OCI-LY3 (cell line): ENCODE data around the gene RERE.

Experiments used
- H2AFZ ChIP-seq: fragments of 200-600, 300-600 bp; shearing (Covaris generic); 2 replicates; pipeline ENCODE4 v1.6.0; 2014; ENCODE audit warnings: antibody characterized with exemption, low read depth, low read length
- H3K27ac ChIP-seq: fragments of 200-600, 300-600 bp; sonication (generic); 2 replicates; pipeline ENCODE4 v1.5.1; 2014; ENCODE audit warnings: mild to moderate bottlenecking, low read length, moderate library complexity, mixed read lengths
- H3K27me3 ChIP-seq: fragments of 200-600, 300-600 bp; sonication (generic); 2 replicates; pipeline ENCODE4 v1.6.1; 2014; ENCODE audit warnings: low read depth, low read length, mixed read lengths
- H3K36me3 ChIP-seq: fragments of 200-600, 300-600 bp; sonication (generic); replicated peaks from 2 replicates; pipeline ENCODE3; 2014; ENCODE audit warnings: low read depth, low read length, mixed read lengths
- H3K4me1 ChIP-seq: fragments of 300-600, 200-600 bp; sonication (generic); 2 replicates; pipeline ENCODE4 v1.6.1; 2014; ENCODE audit warnings: low read length, mixed read lengths
- H3K4me2 ChIP-seq: fragments of 200-600, 300-600 bp; sonication (generic); 2 replicates; pipeline ENCODE4 v1.6.1; 2014; ENCODE audit warnings: low read length, mixed read lengths
- H3K4me3 ChIP-seq: fragments of 300-600, 200-600 bp; sonication (generic); 2 replicates; pipeline ENCODE4 v1.5.1; 2014; ENCODE audit warnings: antibody characterized with exemption, mild to moderate bottlenecking, low read length, moderate library complexity
- H3K79me2 ChIP-seq: fragments of 300-600, 200-600 bp; shearing (Covaris generic); 2 replicates; pipeline ENCODE4 v1.6.1; 2014; ENCODE audit warnings: mild to moderate bottlenecking, low read length, mixed read lengths
- H3K9ac ChIP-seq: fragments of 300-600, 200-600 bp; shearing (Covaris generic); 2 replicates; pipeline ENCODE4 v1.6.0; 2014; ENCODE audit warnings: mild to moderate bottlenecking, low read length, moderate library complexity
- H3K9me3 ChIP-seq: fragments of 200-600, 300-600 bp; shearing (Covaris generic); 2 replicates; pipeline ENCODE4 v1.6.1; 2014; ENCODE audit warnings: low read length, mixed read lengths; ENCODE audit not compliant: insufficient read depth
- H4K20me1 ChIP-seq: fragments of 200-600, 300-600 bp; sonication (generic); 2 replicates; pipeline ENCODE4 v1.6.1; 2016; ENCODE audit warnings: low read length, mixed read lengths; ENCODE audit not compliant: insufficient read depth
- EZH2phosphoT487 ChIP-seq: fragments of 200-600 bp; shearing (Covaris generic); IDR thresholded peaks from 2 replicates; pipeline ENCODE4 v1.6.1; 2018; ENCODE audit warnings: antibody characterized with exemption, mixed run types, low read depth
- TF ChIP-seq, protein P1 (sequence below): fragments of 200-600, 300-600 bp; sonication (generic); IDR thresholded peaks from 2 replicates; pipeline ENCODE4 v1.5.1; 2014; ENCODE audit warnings: antibody characterized with exemption, low read length, low read depth

Gene RERE

DNA sequence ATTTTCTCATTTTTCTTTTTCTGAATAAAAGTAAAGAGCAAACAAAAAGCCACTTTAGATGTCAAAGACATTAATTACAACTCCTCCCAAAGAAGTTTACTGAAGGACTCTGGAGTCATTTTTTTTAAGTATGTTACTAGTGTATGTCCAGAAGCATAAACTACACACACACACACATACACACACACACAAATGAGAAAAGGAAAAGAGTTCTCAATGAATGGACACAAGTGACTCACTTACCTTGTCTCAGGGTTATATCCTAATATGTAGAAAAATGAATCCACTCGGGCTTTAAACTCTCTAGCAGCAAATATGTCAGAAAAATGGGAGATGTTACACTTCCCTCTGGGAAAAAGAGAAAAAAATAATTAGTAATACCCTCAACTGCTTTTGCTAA lies 276.5 kb downstream of the RERE start:
- Histone ChIP-seq H3K36me3 (peaks cover 5% of the 10 kb centered on the region), H4K20me1 (no peaks in the 10 kb centered on the region), H3K27ac (no peak overlapping the region), H3K9me3 (no peaks in the 10 kb centered on the region), H3K27me3 (no peaks in the 10 kb centered on the region), H3K4me3 (no peak overlapping the region), H3K9ac (no peak overlapping the region), H2AFZ (no peak overlapping the region), H3K79me2 (no peaks in the 10 kb centered on the region), H3K4me2 (no peak overlapping the region), H3K4me1 (peaks cover 19% of the 10 kb centered on the region)
- no peak for TF ChIP-seq EZH2phosphoT487
- TF ChIP-seq, protein P1, sequence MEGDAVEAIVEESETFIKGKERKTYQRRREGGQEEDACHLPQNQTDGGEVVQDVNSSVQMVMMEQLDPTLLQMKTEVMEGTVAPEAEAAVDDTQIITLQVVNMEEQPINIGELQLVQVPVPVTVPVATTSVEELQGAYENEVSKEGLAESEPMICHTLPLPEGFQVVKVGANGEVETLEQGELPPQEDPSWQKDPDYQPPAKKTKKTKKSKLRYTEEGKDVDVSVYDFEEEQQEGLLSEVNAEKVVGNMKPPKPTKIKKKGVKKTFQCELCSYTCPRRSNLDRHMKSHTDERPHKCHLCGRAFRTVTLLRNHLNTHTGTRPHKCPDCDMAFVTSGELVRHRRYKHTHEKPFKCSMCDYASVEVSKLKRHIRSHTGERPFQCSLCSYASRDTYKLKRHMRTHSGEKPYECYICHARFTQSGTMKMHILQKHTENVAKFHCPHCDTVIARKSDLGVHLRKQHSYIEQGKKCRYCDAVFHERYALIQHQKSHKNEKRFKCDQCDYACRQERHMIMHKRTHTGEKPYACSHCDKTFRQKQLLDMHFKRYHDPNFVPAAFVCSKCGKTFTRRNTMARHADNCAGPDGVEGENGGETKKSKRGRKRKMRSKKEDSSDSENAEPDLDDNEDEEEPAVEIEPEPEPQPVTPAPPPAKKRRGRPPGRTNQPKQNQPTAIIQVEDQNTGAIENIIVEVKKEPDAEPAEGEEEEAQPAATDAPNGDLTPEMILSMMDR, result no peak

DNA sequence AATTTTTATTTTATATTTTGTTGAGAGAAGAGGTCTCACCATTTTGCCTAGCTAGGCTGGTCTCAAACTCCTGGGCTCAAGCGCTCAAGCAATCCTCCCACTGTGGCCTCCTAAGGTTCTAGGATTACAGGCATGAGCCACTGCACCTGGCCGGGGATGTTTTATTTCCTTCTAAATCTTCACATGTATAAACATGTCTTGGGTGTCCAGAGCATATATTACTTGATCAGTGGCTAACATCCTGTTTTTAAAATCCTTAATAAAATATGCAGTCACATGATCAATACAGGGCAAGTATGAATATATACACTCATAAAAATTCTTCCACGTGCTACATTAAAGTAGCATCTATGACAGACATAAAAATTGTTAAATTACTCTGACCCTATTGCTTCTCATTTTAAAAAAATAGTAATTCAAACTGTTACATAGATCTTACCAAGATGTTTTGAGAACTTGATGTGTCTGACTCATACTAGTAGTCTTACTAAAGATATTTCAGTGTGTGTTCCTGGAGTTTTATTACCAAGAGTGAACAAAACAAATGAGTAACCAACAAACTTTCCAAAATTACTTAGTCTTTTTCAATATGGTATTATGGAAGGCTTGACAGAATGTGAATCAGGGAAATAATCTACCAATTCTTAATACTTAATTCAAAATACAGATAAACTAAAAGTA lies 277.0 kb downstream of the RERE start:
- Histone ChIP-seq H3K9me3 (no peaks in the 10 kb centered on the region), H3K4me3 (no peak overlapping the region), H4K20me1 (no peaks in the 10 kb centered on the region), H3K4me1 (peaks cover 19% of the 10 kb centered on the region), H2AFZ (no peak overlapping the region), H3K79me2 (no peaks in the 10 kb centered on the region), H3K27me3 (no peaks in the 10 kb centered on the region), H3K27ac (no peak overlapping the region), H3K4me2 (no peak overlapping the region), H3K9ac (no peak overlapping the region), H3K36me3 (peaks cover 5% of the 10 kb centered on the region)
- TF ChIP-seq EZH2phosphoT487, result no peak
- TF ChIP-seq, protein P1, result no peak

DNA sequence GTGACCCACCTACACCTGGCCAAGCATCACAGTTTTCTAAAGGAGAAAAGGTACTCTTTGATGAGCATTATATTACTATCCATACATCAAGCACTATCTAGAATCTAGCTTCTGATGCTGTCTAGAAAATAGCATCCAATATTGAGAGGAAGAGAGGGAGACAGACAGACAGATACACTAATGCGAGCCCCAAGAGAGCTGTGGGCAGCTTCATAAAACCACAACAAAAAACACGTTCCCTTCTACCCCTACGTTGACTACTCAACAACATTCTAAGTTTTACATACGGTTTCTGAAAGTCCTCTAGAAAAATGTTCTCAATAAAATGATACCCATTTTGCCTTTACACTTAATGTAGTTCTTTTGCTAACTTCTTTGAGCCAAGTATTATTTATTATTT lies 277.8 kb downstream of the RERE start:
- Histone ChIP-seq H4K20me1 (no peaks in the 10 kb centered on the region; the same call in 1 of the 2 replicates), H3K36me3 (peaks cover 5% of the 10 kb centered on the region), H3K79me2 (no peaks in the 10 kb centered on the region), H3K9ac (no peak overlapping the region), H3K27ac (no peak overlapping the region), H3K9me3 (no peaks in the 10 kb centered on the region), H3K27me3 (no peaks in the 10 kb centered on the region), H2AFZ (no peak overlapping the region), H3K4me1 (peaks cover 12% of the 10 kb centered on the region), H3K4me3 (no peak overlapping the region), H3K4me2 (no peak overlapping the region)
- no peak for TF ChIP-seq EZH2phosphoT487
- TF ChIP-seq, protein P1, result no peak

DNA sequence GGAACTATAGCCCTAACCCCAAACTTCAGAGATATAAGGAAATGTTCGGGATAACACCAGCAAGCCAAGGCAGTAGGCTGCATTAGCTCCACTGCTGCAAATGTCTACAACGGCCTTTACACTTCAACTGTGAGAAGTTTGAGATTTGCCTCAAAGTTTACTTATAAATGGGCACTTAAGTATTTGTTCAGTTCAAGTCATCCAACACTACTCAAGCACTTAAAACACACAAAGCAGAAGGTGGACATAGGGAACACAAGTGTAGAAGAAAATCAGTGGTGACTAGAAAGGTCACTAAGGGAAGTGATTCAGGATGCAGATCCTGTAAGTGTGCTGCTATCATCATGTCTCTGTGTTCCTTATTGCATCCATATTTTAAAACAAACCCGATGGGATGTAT lies 278.9 kb downstream of the RERE start:
- Histone ChIP-seq H4K20me1 (no peaks in the 10 kb centered on the region; the same call in 1 of the 2 replicates), H3K4me2 (no peak overlapping the region), H3K79me2 (no peaks in the 10 kb centered on the region), H3K4me1 (peaks cover 19% of the 10 kb centered on the region), H3K4me3 (no peak overlapping the region), H3K9ac (no peak overlapping the region), H3K9me3 (no peaks in the 10 kb centered on the region), H3K27me3 (no peaks in the 10 kb centered on the region), H3K27ac (no peak overlapping the region), H3K36me3 (no peaks in the 10 kb centered on the region), H2AFZ (no peak overlapping the region)
- TF ChIP-seq EZH2phosphoT487, result no peak
- TF ChIP-seq, protein P1, result no peak
